Renal cortex interstitium (tissue), 11 donors: ENCODE measurements around the gene RAPGEF1. TPM values are rescaled to one million over a fixed set of nuclear protein-coding genes. Genes with fewer than 3 reads are reported as not detected.

ENCODE experiments used
- DNase-seq, 11 donors: peaks; one replicate each; pipeline ENCODE4 v3.0.0-alpha.2; 2013; ENCODE audit warnings: low read depth in 9 of 11, low spot score in 4 of 11; ENCODE audit errors: extremely low read depth in 1 of 11
- polyA plus RNA-seq, 3 donors: library from polyadenylated mRNA; unstranded; fragments of 120-200 nt; gene quantifications; one replicate each; pipeline ENCODE4 v1.2.1, GENCODE V29; 2013; ENCODE audit not compliant: insufficient read length in 3 of 3

The RAPGEF1 gene
- polyA plus RNA-seq, 3 donors, result 39.7 to 44.1 (median 40.3) TPM

DNA sequence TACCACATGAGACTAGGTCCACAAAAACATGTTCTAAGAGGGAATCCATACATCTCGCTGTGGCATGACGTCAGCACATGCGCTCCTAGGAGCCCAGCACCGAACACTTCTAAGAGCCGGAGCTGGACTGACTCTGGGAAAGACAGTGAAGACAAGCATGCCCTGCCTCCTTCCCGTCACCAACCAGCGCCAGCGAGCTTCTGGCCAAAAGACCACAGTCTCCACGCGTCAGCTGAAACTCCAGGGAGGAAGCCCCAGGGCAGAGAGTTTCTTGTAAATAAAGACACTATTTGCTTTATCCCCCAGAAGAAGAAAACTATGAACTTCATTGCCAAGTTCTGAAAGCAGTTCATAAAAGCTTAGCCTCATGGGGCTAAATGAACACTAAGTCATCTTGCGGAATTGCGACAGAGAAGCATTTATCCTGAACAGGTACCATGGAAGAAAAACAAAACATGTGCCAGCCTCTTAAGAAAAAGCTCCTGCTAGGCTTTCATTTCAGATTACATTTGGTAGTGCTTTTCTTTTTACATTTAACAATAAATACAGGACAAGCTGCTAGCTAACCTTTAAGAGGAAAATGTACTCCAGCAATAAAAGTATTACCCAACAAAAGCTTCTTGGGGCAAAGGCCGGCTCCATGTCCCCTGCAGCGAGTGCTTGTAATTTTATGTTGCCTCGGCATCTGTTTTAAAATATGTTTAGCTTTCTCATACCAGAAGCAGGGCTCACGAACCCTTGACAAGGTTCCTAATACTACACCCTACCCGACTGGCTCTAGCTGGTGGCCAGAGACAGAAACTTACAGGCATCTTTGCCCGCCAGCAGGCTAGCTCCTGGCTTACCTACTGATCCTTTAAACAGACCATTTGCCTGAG, 98.0 kb downstream of the RAPGEF1 start:
- DNase-seq, result no peak

DNA sequence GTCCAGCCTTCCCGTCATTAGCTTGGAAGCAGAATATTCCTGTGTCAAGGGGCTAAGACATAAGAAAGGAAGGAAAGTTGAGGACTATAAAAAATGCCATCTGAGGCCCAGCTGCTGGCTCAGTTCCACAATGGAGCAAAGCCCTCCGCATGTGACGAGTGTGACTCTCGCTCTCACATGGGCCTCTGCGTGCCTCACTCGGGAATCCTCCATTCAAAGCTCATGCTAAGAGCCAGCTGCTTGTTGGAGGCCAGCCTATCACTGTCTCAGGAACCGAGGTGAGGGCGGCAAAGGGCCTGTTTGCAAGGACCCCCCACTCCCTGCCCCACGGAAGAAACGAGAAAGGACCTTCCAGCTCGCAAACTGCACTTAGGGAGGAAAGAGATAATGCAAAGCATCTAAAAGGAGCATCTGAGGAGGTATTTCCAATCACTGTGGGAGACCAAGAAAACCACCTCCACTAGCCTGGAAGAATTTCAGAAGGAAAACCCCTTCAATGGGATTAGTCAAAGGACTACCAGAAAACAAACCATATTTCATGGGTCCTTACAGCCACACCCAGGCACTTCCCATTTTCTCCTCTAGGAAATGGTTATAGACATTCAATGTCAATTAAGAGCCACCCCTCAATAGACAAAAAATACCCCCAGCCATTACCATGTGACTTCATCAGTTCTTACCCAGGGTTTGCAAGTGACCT, 99.3 kb downstream of the RAPGEF1 start:
- DNase-seq, result no peak

DNA sequence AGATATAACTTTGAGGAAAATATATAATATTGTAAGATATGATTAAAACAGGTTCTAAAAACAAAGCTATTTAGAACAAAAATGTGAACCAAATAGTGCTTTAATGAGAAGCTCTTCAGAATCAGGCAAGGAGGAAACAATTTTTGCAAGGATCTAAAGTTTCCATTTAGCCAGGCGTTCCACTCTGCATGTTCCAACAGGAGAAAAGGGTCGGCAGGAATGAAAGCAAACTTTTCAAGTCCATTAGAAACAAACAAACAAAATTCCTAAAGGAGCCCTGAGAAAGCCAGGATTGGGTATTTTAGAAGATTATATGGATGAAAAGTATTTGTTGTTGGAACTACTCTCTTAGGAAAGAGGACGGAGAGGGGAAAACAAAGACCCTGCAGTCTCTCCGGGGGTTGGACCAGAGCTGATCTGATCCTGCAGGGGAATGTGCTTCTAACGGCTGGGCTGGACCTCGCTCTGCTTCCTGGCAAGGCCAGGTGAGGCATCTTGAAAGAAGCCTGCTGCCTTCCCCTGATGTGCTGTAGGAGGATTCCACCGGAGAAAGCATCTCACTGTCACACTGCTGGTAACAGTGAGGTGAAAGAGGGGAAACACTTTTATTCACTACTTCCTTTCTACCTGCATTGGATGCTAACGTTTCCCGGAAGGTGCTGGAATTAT, 100.0 kb downstream of the RAPGEF1 start:
- DNase-seq, result no peak

DNA sequence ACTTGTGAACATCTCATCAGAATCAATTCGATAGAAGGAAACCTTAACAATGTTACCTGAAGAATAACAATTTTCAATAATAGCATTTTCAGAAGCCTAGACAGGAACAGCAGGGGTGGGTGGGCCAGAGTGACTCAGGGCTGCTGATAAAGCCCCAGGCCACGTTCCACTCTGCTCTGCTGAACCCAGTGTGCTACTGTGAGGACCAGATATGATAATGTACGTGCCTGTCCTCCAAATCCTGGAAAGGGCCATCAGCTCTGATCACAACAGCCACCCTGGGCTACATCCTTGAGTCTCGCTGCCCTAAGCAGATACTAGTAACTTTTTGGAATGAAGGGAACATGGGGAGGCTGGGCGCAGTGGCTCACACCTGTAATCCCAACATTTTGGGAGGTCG, 103.3 kb downstream of the RAPGEF1 start:
- DNase-seq, result no peak

DNA sequence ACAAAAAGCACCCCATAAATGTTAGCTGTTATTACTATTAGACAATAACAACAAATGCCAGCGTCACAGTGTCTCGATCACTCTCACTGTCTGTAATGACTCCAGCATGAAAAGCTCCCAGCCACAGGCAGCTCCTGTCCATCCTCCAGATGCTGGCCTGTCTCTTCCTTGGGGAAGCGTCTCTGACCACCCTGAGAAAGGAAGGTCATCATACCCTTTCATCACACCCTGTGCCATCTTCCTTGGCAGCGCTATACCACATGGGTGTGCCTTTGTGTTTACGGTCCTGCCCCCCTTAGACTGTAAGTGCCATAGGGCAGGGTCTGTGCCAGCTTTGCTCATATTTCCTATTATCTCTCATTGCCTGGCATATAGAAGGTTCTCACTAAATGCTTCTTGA, 104.0 kb downstream of the RAPGEF1 start:
- DNase-seq, result no peak

DNA sequence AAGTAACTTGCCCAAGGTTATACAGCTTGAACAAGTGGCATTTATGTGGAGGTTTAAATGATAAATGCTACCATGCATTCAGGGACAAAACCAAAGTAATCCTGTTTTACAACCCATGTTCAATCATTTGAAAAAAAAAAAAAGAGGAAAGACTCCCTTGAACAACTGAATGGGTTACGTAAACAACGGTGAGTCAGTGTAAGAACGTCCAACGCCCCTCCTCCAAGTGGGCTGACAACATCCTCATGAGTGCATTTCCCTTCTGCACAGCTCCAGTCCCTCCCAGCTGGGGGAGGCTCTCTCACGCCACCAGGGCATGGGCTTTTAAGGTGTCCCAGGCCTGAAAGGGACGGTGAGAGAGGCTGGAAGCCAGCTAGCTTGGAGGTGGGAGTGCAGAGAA, 104.6 kb downstream of the RAPGEF1 start:
- DNase-seq, result peak in 8 of 11 donors; percentile 19 to 80 (median 62)

DNA sequence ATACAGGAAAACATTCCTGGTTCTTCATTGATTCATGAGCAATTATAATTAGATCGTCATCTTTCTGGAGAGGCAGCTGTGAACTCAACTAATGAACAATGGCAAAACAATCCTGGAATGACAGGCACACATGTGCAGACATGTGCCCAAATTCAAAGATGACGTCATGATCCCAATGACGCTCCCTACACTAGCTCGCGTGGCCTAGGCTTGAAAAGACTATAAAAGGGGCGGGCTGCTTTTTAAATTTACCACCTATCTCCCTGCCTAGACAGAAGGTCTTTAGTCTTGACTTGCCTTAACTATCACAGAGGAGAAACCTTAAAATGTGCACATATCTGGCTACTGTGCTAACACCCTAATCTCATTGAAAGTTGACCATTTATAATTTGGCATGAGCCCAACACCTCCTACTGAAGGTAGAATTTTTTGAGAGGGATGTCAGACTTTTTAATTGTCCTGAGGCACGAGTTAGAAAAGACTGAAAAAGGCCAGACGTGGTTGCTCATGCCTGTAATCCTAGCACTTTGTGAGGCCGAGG, 106.3 kb downstream of the RAPGEF1 start:
- no peak for DNase-seq

DNA sequence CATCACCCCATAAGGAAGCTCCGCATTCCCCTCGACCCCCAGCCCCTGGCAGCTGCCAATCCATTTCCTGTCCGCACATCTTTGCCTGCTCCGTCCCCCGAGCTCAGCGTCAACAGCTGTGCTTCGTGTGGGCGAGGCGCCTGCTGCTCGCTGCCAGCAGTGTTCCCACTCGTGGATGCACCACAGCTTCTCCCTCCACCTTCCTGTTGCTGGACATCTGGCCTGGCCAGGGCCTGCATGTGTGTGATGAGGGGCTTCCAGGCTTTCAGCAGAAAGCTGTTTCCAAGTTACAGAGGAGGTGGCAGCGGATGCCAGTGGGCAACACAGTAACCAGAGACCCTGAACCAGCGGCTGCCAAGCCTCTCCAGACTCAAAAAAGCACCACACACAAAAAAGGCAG, 108.6 kb downstream of the RAPGEF1 start:
- DNase-seq, result no peak

DNA sequence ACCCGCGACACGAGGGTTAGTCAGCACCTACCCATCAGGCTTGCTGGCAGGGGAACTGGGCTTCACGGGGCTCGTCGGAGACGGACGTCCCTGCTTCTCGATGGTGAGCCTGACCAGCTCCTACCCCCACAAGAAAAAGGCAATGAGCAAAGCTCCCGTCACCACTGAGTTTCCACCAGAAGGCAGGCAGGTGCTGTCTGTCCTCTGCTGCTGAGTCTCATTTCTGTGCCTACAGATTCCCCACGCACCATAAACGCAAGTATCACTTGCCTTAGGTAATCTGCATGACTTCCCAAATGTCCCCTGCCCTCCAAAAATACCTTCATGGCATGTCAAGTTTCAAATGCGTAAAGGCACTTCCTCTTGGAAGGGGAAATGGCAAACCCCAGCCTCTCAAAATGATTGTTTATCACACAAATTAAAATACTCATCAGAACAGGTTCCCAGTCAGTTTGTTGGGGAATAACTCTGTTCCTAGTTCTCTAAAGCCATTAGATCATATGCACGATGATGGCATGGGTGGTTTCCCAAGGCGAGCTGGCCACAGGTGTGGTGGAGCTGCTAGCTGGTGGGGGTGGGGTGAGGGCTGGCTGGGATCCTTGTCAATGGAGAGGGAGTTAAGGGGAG, 109.6 kb downstream of the RAPGEF1 start:
- no peak for DNase-seq

DNA sequence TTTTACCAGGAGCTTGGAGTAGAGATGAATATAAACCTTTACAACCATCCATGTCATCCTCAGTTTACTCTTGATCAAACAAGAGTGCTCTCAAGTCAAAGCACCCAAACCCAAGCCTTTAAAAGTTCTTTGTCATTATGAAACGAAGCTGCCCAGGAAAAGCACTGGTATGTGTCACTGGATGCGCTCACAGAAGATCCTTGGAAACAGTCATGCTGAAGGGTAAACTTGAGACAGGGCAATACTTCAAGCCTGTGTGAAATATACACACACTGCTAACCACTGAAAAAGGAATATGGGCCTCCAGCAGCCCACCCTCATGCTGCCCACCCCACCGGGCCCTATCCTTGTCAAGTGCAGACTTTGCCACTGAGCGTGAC, 110.1 kb downstream of the RAPGEF1 start:
- no peak for DNase-seq

DNA sequence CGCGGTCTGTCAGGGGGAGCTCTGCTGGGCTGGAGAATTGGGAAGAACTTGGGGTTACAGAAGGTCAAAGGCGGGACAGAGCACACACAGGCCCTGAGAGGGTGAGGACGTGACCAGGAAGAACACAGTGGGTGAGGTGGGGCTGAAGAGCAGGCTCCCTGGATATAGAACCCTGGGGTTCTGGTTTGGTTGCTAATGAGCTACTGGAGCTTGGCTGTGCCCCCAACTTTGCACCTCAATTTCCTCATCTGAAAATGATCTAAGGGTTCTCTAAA, 110.7 kb downstream of the RAPGEF1 start:
- no peak for DNase-seq

DNA sequence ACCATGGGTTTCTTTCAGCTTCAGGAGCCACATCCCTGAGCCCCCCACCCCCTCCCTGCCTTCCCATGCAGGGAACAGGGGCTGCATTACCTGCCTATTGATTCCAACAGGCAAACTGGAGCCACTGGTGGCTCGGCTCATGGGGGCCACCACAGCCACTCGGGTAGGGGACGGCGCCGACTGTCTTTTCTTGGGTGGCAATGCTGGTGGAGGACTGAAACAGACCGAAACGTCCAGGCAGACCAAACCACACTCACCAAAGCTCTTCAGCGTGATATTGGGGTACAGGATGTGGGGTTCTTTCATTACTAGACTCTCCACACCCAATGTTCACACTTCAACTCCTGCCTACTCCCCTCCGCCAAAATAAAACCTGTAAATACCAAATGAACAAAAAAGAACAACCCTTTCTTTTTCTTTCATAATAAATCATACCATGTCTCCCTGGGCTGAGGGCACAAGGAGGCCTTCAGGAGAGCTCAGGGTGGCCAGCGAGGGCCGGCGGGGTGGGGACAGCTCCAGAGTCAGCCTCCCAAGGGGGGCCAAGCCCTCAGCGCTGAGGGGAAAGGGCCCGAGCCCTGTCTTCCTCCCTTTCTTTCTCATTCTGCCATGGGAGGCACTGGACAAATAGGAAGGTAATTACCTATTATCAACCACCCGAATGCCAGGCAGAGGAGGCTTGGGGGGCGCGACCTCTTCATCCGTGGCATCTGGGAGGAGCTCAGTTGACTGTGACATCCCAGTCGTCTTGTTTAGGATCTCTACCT, 111.2 kb downstream of the RAPGEF1 start:
- DNase-seq, result no peak

DNA sequence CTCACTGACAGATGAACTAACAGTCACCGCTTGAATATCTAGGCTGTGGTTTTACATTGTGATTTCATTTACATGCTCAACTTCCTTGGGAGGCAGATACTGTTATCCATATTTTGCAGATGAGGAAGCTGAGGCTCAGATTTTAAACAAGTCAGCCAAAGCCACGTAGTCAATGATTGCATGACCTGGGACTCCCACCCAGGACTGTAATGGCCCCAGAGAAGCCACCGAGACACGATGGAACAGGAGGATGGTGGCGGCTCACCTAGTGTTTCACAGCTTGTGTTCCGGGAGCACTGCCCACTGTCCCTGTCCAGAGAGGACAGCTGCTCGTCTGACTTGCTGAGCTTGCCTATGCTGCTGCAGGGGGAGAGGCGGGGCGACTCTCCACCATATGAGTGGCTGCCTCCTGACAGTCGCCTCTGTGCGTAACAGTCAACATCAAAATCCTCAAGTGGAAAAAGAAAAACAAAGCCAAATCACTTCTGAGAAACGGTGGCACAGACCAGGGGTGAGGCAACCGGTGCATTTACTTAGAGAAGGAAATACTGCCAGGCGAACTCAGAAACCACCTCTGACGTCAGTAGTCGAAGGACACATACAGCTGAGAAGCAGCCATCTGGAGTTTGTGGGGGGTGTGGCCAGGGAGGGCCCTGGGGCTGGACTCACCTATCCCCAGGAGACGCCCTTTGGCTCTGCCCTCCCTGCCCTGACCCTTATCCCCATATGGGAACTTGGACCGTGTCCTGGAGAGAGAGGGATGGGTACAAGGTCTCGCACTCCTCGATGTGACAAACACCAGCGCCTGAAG, 112.0 kb downstream of the RAPGEF1 start:
- no peak for DNase-seq

DNA sequence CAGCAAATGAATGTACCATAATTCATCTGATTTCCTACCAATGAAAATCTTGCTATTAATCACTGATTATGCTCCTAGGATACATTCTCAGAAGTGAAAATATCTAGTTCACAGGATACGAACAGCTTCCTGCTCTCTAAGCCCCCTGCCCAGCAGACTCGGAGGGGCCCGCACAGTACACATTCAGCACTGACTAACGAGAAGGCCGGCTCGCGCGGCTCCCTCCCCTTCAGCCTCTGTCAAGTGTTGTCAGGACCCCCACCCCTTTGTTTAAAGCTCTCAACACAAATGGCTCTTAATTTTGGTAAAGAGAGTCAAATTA, 112.6 kb downstream of the RAPGEF1 start:
- no peak for DNase-seq

DNA sequence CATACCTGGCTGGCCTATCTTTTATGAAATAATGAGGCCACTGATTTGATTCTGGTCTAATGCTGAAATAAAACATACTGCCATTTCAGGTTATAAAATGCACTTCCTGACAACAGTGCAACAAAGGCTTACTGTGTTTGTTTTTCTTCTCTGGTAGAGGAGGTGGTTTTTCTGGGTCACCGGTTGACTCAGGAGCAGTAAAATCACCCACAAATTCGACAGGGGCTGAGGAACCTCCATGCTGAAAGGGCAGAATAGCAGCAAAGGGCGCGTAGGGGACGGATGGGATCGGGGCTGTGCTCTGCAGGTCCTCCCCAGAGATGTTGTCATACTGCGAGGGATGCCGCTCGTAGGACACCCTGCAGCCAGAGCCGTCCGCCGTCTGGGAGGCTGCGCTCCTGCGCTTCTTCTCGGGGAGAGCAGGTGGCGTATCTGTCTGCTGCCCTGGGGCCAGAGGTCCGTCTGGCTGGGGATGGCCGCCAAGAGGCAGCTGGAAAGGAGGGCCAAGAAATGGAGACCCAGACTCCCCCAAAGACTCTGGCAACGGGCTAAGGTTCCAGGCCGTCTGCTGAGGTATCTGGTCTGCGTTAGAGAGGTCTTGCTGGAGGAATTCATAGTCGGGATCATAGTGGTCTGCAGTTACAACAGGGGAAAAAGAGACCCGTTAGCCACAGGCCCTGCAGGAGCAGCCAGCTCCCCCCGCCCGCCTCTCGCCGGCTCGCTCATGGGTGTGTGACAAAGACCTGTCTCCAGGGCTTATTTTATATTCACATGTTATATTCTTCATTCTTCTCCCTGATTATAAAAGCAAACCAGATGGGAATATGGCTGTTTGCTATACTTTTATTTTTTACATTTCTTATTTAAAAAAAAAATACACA, 113.8 kb downstream of the RAPGEF1 start:
- DNase-seq, result no peak

DNA sequence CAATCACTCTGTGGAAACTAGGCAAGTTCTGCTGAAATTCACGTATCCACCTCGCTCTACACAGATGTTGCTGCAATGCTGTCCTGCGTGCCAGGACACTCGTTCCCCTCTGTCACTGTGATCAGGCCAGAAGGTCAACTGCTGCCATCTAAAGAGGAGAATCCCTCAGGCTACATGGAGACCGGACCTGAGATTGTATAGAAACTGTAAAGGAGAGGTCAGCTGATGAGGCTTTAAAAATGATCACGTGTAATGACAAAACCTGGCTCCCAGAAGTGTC, 114.4 kb downstream of the RAPGEF1 start:
- DNase-seq, result no peak

DNA sequence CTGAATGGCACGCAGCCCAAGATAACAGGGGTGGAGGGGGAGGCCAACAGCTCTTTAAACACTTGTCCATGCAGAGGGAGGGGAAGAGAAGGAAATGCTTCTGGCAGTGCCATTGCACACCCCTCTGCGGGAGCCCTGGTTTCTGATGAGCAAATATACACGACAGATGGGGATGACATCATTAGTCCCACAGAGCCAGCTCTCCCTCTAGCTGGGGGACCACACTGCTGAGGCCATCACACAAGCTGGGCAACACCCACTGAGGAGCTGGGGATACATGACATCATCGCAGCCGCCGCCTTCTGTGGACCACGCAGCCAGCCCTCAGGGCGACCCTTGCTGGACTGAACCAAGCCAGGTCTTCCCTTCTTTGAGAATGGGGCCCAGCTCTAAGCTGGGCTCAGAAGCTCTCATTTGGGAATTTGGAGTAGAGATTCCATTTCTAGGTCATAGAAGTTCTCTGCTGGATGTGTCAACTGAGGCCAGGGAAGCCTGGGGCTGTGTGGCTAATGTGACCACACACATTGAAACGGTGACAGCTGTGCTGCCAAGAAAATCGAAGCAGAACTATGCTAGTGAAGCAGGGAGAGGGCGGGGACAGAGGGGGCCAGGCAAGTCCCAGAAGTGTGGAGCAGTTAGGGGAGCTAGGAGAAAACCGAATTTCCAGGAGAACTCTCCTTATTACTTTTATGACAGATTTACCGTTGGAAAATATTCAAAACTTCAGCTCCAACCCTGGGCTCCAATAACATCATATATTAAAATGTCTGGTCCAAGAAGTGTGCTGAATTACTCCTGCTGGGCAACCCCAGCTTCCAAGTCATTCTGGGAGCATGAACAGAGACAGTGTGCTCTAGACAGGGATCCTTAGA, 115.0 kb downstream of the RAPGEF1 start:
- DNase-seq, result no peak
